ENCODE results near the gene ARID2. TPM values are rescaled to one million over a fixed set of nuclear protein-coding genes. Genes with fewer than 3 reads are reported as not detected.

The ARID2 gene
- total and polyA plus RNA-seq, 2 donors from 2014 or later, result 4.4 to 35.7 TPM

- H3K27ac ChIP-seq (ENCODE audit: low read depth in 2 of 2, low read length in 2 of 2), result no peak overlapping the region
- DNase-seq, result no peak
- H3K4me3 ChIP-seq (ENCODE audit: low read length in 3 of 3), result no peak overlapping the region
- no peak for FAIRE-seq
- H3K4me1 ChIP-seq (ENCODE audit: control insufficient read depth in 2 of 3, insufficient read depth in 2 of 3, low read depth in 1 of 3, low read length in 3 of 3), result no peaks in the 10 kb centered on the region
- no peaks in the 10 kb centered on the region for H3K9me3 ChIP-seq (ENCODE audit: control insufficient read depth in 2 of 3, insufficient read depth in 1 of 3, low read length in 3 of 3)
- H3K36me3 ChIP-seq (ENCODE audit: control insufficient read depth in 2 of 3, insufficient read depth in 3 of 3, low read length in 3 of 3), result peaks cover 0 to 3% (median under 1%) of the 10 kb centered on the region in 3 donors
- H3K27me3 ChIP-seq (ENCODE audit: control insufficient read depth, insufficient read depth, low read length), result no peaks in the 10 kb centered on the region
- TF ChIP-seq CTCF (IDR thresholded peaks at IDR 0.05; ENCODE audit: borderline replicate concordance, extremely low read depth, insufficient read depth), result no peak
- intact Hi-C loops (cut with DNase I), result no loop called here
- no peak overlapping the region for H3K9ac ChIP-seq (ENCODE audit: low read length in 3 of 3)
These were observed 102.1 kb downstream of the ARID2 start for GRCh38 chr12:45831590-45831989.

- intact Hi-C loops (cut with DNase I), result no loop called here
- H3K4me1 ChIP-seq (ENCODE audit: control insufficient read depth in 2 of 3, insufficient read depth in 2 of 3, low read depth in 1 of 3, low read length in 3 of 3), result no peaks in the 10 kb centered on the region
- DNase-seq (no peak), FAIRE-seq (no peak)
- H3K9ac ChIP-seq (ENCODE audit: low read length in 3 of 3), result no peak overlapping the region
- H3K9me3 ChIP-seq (ENCODE audit: control insufficient read depth in 2 of 3, insufficient read depth in 1 of 3, low read length in 3 of 3), result no peaks in the 10 kb centered on the region
- TF ChIP-seq CTCF (IDR thresholded peaks at IDR 0.05; ENCODE audit: borderline replicate concordance, extremely low read depth, insufficient read depth), result no peak
- H3K27ac ChIP-seq (ENCODE audit: low read depth in 2 of 2, low read length in 2 of 2), result no peak overlapping the region
- H3K4me3 ChIP-seq (ENCODE audit: low read length in 3 of 3), result no peak overlapping the region
- H3K27me3 ChIP-seq (ENCODE audit: control insufficient read depth, insufficient read depth, low read length), result no peaks in the 10 kb centered on the region
- peaks cover 0 to 8% (median 4%) of the 10 kb centered on the region in 3 donors for H3K36me3 ChIP-seq (ENCODE audit: control insufficient read depth in 2 of 3, insufficient read depth in 3 of 3, low read length in 3 of 3)
These were observed 103.9 kb downstream of the ARID2 start for GRCh38 chr12:45833401-45833800.

- DNase-seq (no peak), FAIRE-seq (no peak)
- intact Hi-C loops (cut with DNase I), result no loop called here
- H3K9me3 ChIP-seq (ENCODE audit: control insufficient read depth in 2 of 3, insufficient read depth in 1 of 3, low read length in 3 of 3), result no peaks in the 10 kb centered on the region
- H3K4me3 ChIP-seq (ENCODE audit: low read length in 3 of 3), result no peak overlapping the region
- no peaks in the 10 kb centered on the region for H3K4me1 ChIP-seq (ENCODE audit: control insufficient read depth in 2 of 3, insufficient read depth in 2 of 3, low read depth in 1 of 3, low read length in 3 of 3)
- no peaks in the 10 kb centered on the region for H3K27me3 ChIP-seq (ENCODE audit: control insufficient read depth, insufficient read depth, low read length)
- no peak for TF ChIP-seq CTCF (IDR thresholded peaks at IDR 0.05; ENCODE audit: borderline replicate concordance, extremely low read depth, insufficient read depth)
- H3K27ac ChIP-seq (ENCODE audit: low read depth in 2 of 2, low read length in 2 of 2), result no peak overlapping the region
- H3K9ac ChIP-seq (ENCODE audit: low read length in 3 of 3), result no peak overlapping the region
- H3K36me3 ChIP-seq (ENCODE audit: control insufficient read depth in 2 of 3, insufficient read depth in 3 of 3, low read length in 3 of 3), result peaks cover 4 to 11% (median 10%) of the 10 kb centered on the region in 3 donors
These were observed 105.3 kb downstream of the ARID2 start for GRCh38 chr12:45834809-45835208.

- H3K27me3 ChIP-seq (ENCODE audit: control insufficient read depth, insufficient read depth, low read length), result no peaks in the 10 kb centered on the region
- no peak for DNase-seq
- H3K27ac ChIP-seq (ENCODE audit: low read depth in 2 of 2, low read length in 2 of 2), result no peak overlapping the region
- no peak overlapping the region for H3K9ac ChIP-seq (ENCODE audit: low read length in 3 of 3)
- H3K36me3 ChIP-seq (ENCODE audit: control insufficient read depth in 2 of 3, insufficient read depth in 3 of 3, low read length in 3 of 3), result peaks cover 12 to 15% (median 14%) of the 10 kb centered on the region in 3 donors
- TF ChIP-seq CTCF (IDR thresholded peaks at IDR 0.05; ENCODE audit: borderline replicate concordance, extremely low read depth, insufficient read depth), result no peak
- H3K4me3 ChIP-seq (ENCODE audit: low read length in 3 of 3), result no peak overlapping the region
- no peak for FAIRE-seq
- no peaks in the 10 kb centered on the region for H3K9me3 ChIP-seq (ENCODE audit: control insufficient read depth in 2 of 3, insufficient read depth in 1 of 3, low read length in 3 of 3)
- intact Hi-C loops (cut with DNase I), result no loop called here
- H3K4me1 ChIP-seq (ENCODE audit: control insufficient read depth in 2 of 3, insufficient read depth in 2 of 3, low read depth in 1 of 3, low read length in 3 of 3), result no peaks in the 10 kb centered on the region
These were observed 110.4 kb downstream of the ARID2 start for GRCh38 chr12:45839917-45840316.
